ENCODE data around the gene SERPINA4. TPM values are rescaled to one million over a fixed set of nuclear protein-coding genes. Genes with fewer than 3 reads are reported as not detected.

Gene SERPINA4
- total and polyA plus RNA-seq, 2 donors (not counting 1 experiment from before 2014, with no cell fraction given), result not detected

GRCh38 chr14:94615823-94616570 lies 54.8 kb downstream of the SERPINA4 start:
- Histone ChIP-seq H3K27ac (ENCODE audit: insufficient read depth, low read length) (no peak overlapping the region), H3K27me3 (ENCODE audit: control insufficient read depth, insufficient read depth, low read length) (no peaks in the 10 kb centered on the region), H3K79me2 (ENCODE audit: control insufficient read depth, insufficient read depth, low read length) (no peaks in the 10 kb centered on the region), H3K4me3 (replicated peaks in 1 of 4; ENCODE audit: control extremely low read depth in 1 of 4, insufficient read depth in 1 of 4, low read depth in 3 of 4, low read length in 4 of 4) (no peak overlapping the region), H3K36me3 (ENCODE audit: control insufficient read depth, insufficient read depth, low read length) (no peaks in the 10 kb centered on the region), H3K4me2 (ENCODE audit: extremely low read depth, insufficient read depth, low read length) (no peak overlapping the region), H2AFZ (ENCODE audit: low read length) (no peak overlapping the region), H3K9me3 (ENCODE audit: control insufficient read depth, insufficient read depth, low read depth, low read length) (no peaks in the 10 kb centered on the region), H3K9ac (ENCODE audit: insufficient read depth, low read length) (no peak overlapping the region), H3K4me1 (ENCODE audit: control insufficient read depth, extremely low read depth, insufficient read depth, low read length) (no peaks in the 10 kb centered on the region), H4K20me1 (ENCODE audit: control insufficient read depth, extremely low read depth, insufficient read depth, low read length) (no peaks in the 10 kb centered on the region)
- no peak for TF ChIP-seq EZH2 (IDR thresholded peaks at IDR 0.05; ENCODE audit: low read length, missing control alignments)
- no peak for TF ChIP-seq CTCF (conservative IDR thresholded peaks at IDR 0.05 in 1 of 2, IDR thresholded peaks at IDR 0.05 in 1 of 2; ENCODE audit: low read depth in 1 of 2, low read length in 2 of 2)
- no peak for DNase-seq (ENCODE audit: low read depth in 2 of 2)

- Histone ChIP-seq H2AFZ (ENCODE audit: low read length) (no peak overlapping the region), H4K20me1 (ENCODE audit: control insufficient read depth, extremely low read depth, insufficient read depth, low read length) (no peaks in the 10 kb centered on the region), H3K4me1 (ENCODE audit: control insufficient read depth, extremely low read depth, insufficient read depth, low read length) (no peaks in the 10 kb centered on the region), H3K9ac (ENCODE audit: insufficient read depth, low read length) (no peak overlapping the region), H3K36me3 (ENCODE audit: control insufficient read depth, insufficient read depth, low read length) (no peaks in the 10 kb centered on the region), H3K4me3 (replicated peaks in 1 of 4; ENCODE audit: control extremely low read depth in 1 of 4, insufficient read depth in 1 of 4, low read depth in 3 of 4, low read length in 4 of 4) (no peak overlapping the region), H3K9me3 (ENCODE audit: control insufficient read depth, insufficient read depth, low read depth, low read length) (no peaks in the 10 kb centered on the region), H3K4me2 (ENCODE audit: extremely low read depth, insufficient read depth, low read length) (no peak overlapping the region), H3K27ac (ENCODE audit: insufficient read depth, low read length) (no peak overlapping the region), H3K79me2 (ENCODE audit: control insufficient read depth, insufficient read depth, low read length) (no peaks in the 10 kb centered on the region), H3K27me3 (ENCODE audit: control insufficient read depth, insufficient read depth, low read length) (no peaks in the 10 kb centered on the region)
- TF ChIP-seq CTCF (conservative IDR thresholded peaks at IDR 0.05 in 1 of 2, IDR thresholded peaks at IDR 0.05 in 1 of 2; ENCODE audit: low read depth in 1 of 2, low read length in 2 of 2) (no peak), EZH2 (IDR thresholded peaks at IDR 0.05; ENCODE audit: low read length, missing control alignments) (no peak)
- DNase-seq (ENCODE audit: low read depth in 2 of 2), result no peak
Observed at GRCh38 chr14:94617366-94617941, 56.2 kb downstream of the SERPINA4 start.

GRCh38 chr14:94617988-94618822 lies 57.0 kb downstream of the SERPINA4 start:
- Histone ChIP-seq H3K36me3 (ENCODE audit: control insufficient read depth, insufficient read depth, low read length) (no peaks in the 10 kb centered on the region), H3K9me3 (ENCODE audit: control insufficient read depth, insufficient read depth, low read depth, low read length) (no peaks in the 10 kb centered on the region), H3K27me3 (ENCODE audit: control insufficient read depth, insufficient read depth, low read length) (no peaks in the 10 kb centered on the region), H3K4me3 (replicated peaks in 1 of 4; ENCODE audit: control extremely low read depth in 1 of 4, insufficient read depth in 1 of 4, low read depth in 3 of 4, low read length in 4 of 4) (no peak overlapping the region), H3K79me2 (ENCODE audit: control insufficient read depth, insufficient read depth, low read length) (no peaks in the 10 kb centered on the region), H3K4me2 (ENCODE audit: extremely low read depth, insufficient read depth, low read length) (no peak overlapping the region), H3K4me1 (ENCODE audit: control insufficient read depth, extremely low read depth, insufficient read depth, low read length) (no peaks in the 10 kb centered on the region), H2AFZ (ENCODE audit: low read length) (no peak overlapping the region), H4K20me1 (ENCODE audit: control insufficient read depth, extremely low read depth, insufficient read depth, low read length) (no peaks in the 10 kb centered on the region), H3K27ac (ENCODE audit: insufficient read depth, low read length) (no peak overlapping the region), H3K9ac (ENCODE audit: insufficient read depth, low read length) (no peak overlapping the region)
- DNase-seq (ENCODE audit: low read depth in 2 of 2), result peak in 1 of 2 donors; percentile 30
- TF ChIP-seq EZH2 (IDR thresholded peaks at IDR 0.05; ENCODE audit: low read length, missing control alignments), result no peak
- no peak for TF ChIP-seq CTCF (conservative IDR thresholded peaks at IDR 0.05 in 1 of 2, IDR thresholded peaks at IDR 0.05 in 1 of 2; ENCODE audit: low read depth in 1 of 2, low read length in 2 of 2)

Data from fibroblast of lung (primary cell).